Psoas muscle (tissue), 8 donors: ENCODE results near the gene RNF167. TPM values are rescaled to one million over a fixed set of nuclear protein-coding genes. Genes with fewer than 3 reads are reported as not detected.

Source experiments
- ATAC-seq, 4 donors: fragments of 200-7000 bp; cut with Tn5 transposase; one replicate each; pipeline ENCODE4 v1.9.1; 2020; ENCODE audit warnings: moderate library complexity in 3 of 4, mild to moderate bottlenecking in 2 of 4
- DNase-seq, 2 donors: peaks; one replicate each; pipeline ENCODE4 v3.0.0-alpha.2; 2020
- H3K27ac ChIP-seq: fragments of 200-600 bp; one replicate; pipeline ENCODE4 v1.8.0; 2022
- H3K27me3 ChIP-seq, 3 donors: fragments of 200-600 bp in 1 of 3; one replicate each; pipeline versions ENCODE4 v1.6.1 to v1.8.0; 2013 to 2022; ENCODE audit warnings: low read length in 2 of 3, mild to moderate bottlenecking in 2 of 3, moderate library complexity in 1 of 3; ENCODE audit not compliant: insufficient read depth in 3 of 3
- H3K36me3 ChIP-seq, 2 donors: fragments of 200-600 bp in 1 of 2; one replicate each; pipeline versions ENCODE4 v1.6.1 to v1.8.0; 2013 to 2022; ENCODE audit warnings: low read depth in 1 of 2, mild to moderate bottlenecking in 1 of 2, moderate library complexity in 1 of 2; ENCODE audit not compliant: insufficient read depth in 1 of 2
- H3K4me1 ChIP-seq: fragments of 200-600 bp; one replicate; pipeline ENCODE4 v1.8.0; 2022
- H3K4me3 ChIP-seq: fragments of 200-600 bp; one replicate; pipeline ENCODE4 v1.8.0; 2022; ENCODE audit warnings: mild to moderate bottlenecking
- H3K9me3 ChIP-seq: fragments of 200-600 bp; one replicate; pipeline ENCODE4 v1.8.0; 2022
- CTCF ChIP-seq: fragments of 200-600 bp; IDR thresholded peaks from one replicate; pipeline ENCODE4 v1.8.0; 2022; ENCODE audit warnings: antibody characterized with exemption
- WGBS, 3 donors: extraction: QIAGEN DNeasy Blood & Tissue Kit; methylation state at CpG; one replicate each; pipeline versions ENCODE4 v1.1.6 to v1.1.7; 2013; 5-methylcytosine and 5-hydroxymethylcytosine counted together
- intact Hi-C, 2 donors: fragments of 100-400 bp; cut with DNase I; formaldehyde crosslinking; loops; one replicate each; pipeline versions ENCODE4 v1.11.0 to v1.14.2; 2022
- polyA plus RNA-seq, 3 donors: library from polyadenylated mRNA; stranded (reverse); fragments of 200-250 nt; gene quantifications; one replicate each; pipeline ENCODE4 v1.2.3, GENCODE V29; 2013
- total RNA-seq, 4 donors: library from RNA; stranded (reverse); fragmentation: NEBNext Ultra II Directional in 2 of 4; extraction: Animal tissue kit (Norgen Biotek cat#: 25700) in 2 of 4; gene quantifications; one replicate each; pipeline versions ENCODE4 v1.2.1 to v1.2.4, GENCODE V29; 2021 to 2023
- donor health status: healthy with polysubstance abuse.
- donor health status: DM: no; HTN: no; CAD: no; lungs with moderate emphysema.
- donor health status: Bipolar disorder and iron deficiency.
- donor health status: healthy.
- donor health status: DM: yes; HTN: yes; CAD: no.
- donor health status: DM: no; HTN: no; CAD: no.
- donor health status: DM: no; HTN: no; CAD: no.
- donor health status: DM: yes; HTN: yes; CAD: no.

Gene RNF167
- total and polyA plus RNA-seq, 7 donors, result 85.1 to 151 (median 88.1) TPM

GRCh38 chr17:4958102-4958501 is 18.0 kb downstream of the RNF167 start:
- peak overlapping the region; percentile 77 for H3K27ac ChIP-seq
- H3K9me3 ChIP-seq, result no peaks in the 10 kb centered on the region
- no peak overlapping the region for H3K4me3 ChIP-seq
- no peak for TF ChIP-seq CTCF
- peaks cover 36% of the 10 kb centered on the region for H3K4me1 ChIP-seq
- DNase-seq (no peak), ATAC-seq (peak; percentile 47 to 70 (median 64))
- 18 to 51% (median 29%) methylated on average over 3 of the region's 3 CpGs for WGBS, 3 donors
- no peaks in the 10 kb centered on the region for H3K27me3 ChIP-seq
- intact Hi-C loops, result no loop called here
- peaks cover 6 to 52% of the 10 kb centered on the region in 2 donors for H3K36me3 ChIP-seq

- intact Hi-C loops, result no loop called here
- H3K36me3 ChIP-seq, result peaks cover 6 to 44% of the 10 kb centered on the region in 2 donors
- no peak overlapping the region for H3K4me3 ChIP-seq
- H3K9me3 ChIP-seq, result no peaks in the 10 kb centered on the region
- WGBS, 3 donors, result 51 to 66% (median 62%) methylated on average over 18 of the region's 18 CpGs
- H3K27me3 ChIP-seq, result no peaks in the 10 kb centered on the region
- peak overlapping the region; percentile 77 for H3K27ac ChIP-seq
- ATAC-seq, result peak; percentile 8 to 53 (median 21)
- no peak for DNase-seq
- peaks cover 23% of the 10 kb centered on the region for H3K4me1 ChIP-seq
- TF ChIP-seq CTCF, result no peak
Measured at GRCh38 chr17:4959261-4959965, 19.3 kb downstream of the RNF167 start.

GRCh38 chr17:4960279-4960922 is 20.3 kb downstream of the RNF167 start:
- TF ChIP-seq CTCF, result no peak
- Histone ChIP-seq H3K4me3 (no peak overlapping the region), H3K27me3 (no peaks in the 10 kb centered on the region), H3K4me1 (peaks cover 19% of the 10 kb centered on the region), H3K27ac (peak overlapping the region; percentile 77), H3K36me3 (peaks cover 6 to 40% of the 10 kb centered on the region in 2 donors), H3K9me3 (no peaks in the 10 kb centered on the region)
- DNase-seq (no peak), ATAC-seq (no peak)
- 86 to 90% (median 89%) methylated on average over 9 of the region's 9 CpGs for WGBS, 3 donors
- intact Hi-C loops, result no loop called here

DNA sequence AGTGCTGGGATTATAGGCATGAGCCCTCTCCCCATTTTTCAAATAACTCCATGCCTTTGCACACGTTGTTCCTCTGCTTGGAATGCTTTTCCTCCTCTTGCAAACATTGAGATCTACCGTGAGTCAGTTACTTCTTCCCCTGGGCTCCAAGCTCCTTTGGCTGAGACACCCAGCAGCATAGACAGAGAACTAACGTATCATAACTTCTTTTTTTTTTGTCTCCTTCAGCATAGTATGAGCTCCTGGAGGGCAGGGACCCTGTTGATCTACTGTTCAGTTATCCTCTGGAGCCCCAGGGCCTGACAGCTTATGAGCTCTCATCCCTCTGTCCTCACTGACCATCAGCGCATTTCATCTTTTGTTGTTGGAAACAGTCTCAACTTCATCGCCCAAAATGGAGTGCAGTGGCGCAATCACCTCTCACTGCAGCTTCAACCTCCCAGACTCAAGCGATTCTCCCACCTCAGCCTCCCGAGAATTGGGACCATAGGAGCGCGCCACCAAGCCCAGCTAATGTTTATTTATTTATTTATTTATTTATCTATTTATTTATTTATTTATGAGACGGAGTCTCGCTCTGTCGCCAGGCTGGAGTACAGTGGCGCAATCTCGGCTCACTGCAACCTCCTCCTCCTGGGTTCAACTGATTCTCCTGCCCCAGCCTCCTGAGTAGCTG is 25.4 kb downstream of the RNF167 start:
- Histone ChIP-seq H3K27me3 (no peaks in the 10 kb centered on the region), H3K9me3 (no peaks in the 10 kb centered on the region), H3K4me3 (peak overlapping the region; percentile 84), H3K27ac (peak overlapping the region; percentile 93), H3K4me1 (peaks cover 25% of the 10 kb centered on the region), H3K36me3 (peaks cover 0 to 27% of the 10 kb centered on the region in 2 donors)
- intact Hi-C loops, result no loop called here
- DNase-seq (no peak), ATAC-seq (no peak)
- no peak for TF ChIP-seq CTCF
- 95 to 98% (median 96%) methylated on average over 15 of the region's 15 CpGs for WGBS, 3 donors
